ENCODE measurements around the gene TMPRSS15.

The TMPRSS15 gene

GRCh38 chr21:18244671-18245463 lies 158.7 kb downstream of the TMPRSS15 start, which contains the start of gene CHODL:
TSS of gene CHODL (plus strand) at chr21:18244833. CDS start at chr21:18245224, 391 bp downstream.
- no peak for DNase-seq (ENCODE audit: low spot score)

- DNase-seq (ENCODE audit: low spot score), result no peak
These were observed 168.0 kb downstream of the TMPRSS15 start for GRCh38 chr21:18235545-18235944.

GRCh38 chr21:18228060-18228739 lies 175.4 kb downstream of the TMPRSS15 start:
- no peak for DNase-seq (ENCODE audit: low spot score)

- no peak for DNase-seq (ENCODE audit: low spot score)
These were observed 181.2 kb downstream of the TMPRSS15 start for GRCh38 chr21:18222346-18222745.

GRCh38 chr21:18220498-18220897 lies 183.1 kb downstream of the TMPRSS15 start:
- DNase-seq (ENCODE audit: low spot score), result no peak
